ENCODE results near the gene GTPBP4.
"Not testable (repeated sequence)": the region's sequence is repeated elsewhere in the genome, so short reads cannot be mapped to it uniquely, and the experiment has no call there.

Gene GTPBP4

DNA sequence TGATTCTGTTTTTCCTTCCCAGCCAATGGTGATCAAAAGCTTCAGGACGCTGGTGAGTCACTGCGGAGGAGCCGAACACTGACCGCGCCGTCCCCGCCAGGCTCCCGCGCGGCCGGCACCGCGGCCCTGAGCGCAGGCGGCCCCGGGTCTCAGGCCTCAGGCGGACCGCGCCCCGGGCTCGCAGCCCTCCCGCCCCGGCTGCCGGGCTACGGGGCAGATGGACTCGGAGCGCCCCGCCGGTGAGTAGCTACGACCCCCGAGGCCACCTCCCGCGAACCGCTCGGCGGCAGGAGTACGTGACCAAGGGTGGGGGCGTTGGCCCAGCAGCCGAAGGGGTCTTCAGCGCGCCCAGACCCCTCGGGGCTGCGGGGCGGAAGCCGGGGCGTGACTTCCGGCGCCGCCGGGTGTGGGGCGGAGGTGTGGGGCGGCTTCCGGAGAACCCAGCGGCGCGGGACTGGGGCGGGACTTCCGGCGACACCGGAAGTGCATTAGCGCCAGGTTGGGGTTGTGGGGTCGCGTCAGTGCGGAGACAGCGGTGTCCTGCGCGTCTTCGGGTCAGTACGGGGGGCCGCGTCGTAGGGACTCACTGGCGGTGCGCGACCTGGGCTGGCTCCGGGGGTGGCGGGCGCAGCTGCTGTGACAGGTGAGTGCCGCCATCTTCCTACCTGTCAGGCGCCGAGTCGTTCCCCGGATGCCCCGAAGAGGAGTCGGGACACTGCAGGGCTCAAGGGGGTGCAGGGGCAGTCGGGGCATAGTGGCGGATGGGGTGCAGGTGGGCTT, 68.3 kb downstream of the GTPBP4 start, which contains the start of gene WDR37:
WDR37 (plus strand) TSS at position 60 of the 780 bp plus-strand sequence. CDS start 15,771 bp downstream, outside the sequence.
- in situ Hi-C loops (cut with MboI; ENCODE audit: low sequenced_read_pairs), result no loop called here

DNA sequence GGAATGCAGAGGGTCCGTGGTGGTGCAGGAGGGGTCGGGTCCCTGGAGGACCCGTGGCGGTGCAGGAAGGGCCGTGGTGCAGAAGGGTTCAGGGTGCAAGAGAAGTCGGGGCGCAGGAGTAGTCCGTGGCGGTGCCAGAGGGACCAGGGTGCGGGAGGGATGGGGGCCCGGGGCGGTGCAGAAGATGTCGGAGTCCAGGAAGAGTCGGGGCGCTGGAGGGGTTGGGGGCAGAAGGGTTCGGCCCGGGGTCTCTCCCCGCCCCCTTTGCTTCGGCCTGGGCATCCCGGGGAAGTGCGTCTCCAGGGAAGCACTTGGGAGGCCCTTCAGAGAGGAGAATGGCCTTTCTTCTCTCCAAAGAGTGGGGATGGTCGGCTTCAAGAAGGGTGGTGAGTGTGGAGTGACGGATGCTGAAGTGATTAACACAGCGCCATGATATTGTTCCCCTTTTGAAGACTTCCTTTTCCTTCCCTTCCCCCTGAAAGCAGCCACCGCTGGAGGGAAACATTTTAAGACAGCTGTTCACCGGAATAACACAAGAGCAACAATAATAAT, 68.9 kb downstream of the GTPBP4 start:
- in situ Hi-C loops (cut with MboI; ENCODE audit: low sequenced_read_pairs), result no loop called here

DNA sequence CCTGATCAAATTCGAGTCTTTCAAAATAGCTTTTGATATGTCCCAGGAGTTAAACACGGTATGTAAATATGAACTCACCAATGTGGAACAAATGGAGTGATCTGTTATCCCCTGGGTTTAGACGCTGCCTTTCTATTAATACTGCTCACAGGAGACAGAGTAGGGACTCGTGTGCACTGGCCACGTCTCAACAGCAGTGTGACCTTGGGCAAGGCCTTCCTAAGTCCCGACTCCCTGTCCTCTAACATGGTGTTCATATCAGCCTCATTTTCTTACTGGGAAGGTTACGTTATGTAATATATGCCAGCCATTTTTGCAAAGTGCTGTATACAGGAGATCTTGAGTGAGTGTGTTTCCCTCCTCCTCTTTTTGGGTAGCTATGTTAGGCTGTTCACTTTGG, 69.8 kb downstream of the GTPBP4 start:
- in situ Hi-C loops (cut with MboI; ENCODE audit: low sequenced_read_pairs), result no loop called here

DNA sequence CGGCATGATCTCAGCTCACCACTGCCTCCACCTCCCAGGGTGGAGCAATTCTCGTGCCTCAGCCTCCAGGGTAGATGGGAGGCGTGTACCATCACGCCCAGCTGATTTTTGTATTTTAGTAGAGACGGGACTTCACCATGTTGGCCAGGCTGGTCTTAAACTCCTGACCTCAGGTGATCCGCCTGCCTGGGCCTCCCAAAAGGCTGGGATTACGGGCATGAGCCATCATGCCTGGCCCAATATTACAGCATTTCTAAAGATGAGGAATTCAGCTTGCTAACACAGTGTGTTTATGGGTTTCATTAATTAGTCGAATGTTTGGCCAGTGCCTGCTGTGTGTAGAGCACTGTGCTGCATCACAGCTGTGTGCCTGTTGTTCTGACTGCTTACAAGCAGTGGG, 71.7 kb downstream of the GTPBP4 start:
- in situ Hi-C loops (cut with MboI; ENCODE audit: low sequenced_read_pairs), result no loop called here

DNA sequence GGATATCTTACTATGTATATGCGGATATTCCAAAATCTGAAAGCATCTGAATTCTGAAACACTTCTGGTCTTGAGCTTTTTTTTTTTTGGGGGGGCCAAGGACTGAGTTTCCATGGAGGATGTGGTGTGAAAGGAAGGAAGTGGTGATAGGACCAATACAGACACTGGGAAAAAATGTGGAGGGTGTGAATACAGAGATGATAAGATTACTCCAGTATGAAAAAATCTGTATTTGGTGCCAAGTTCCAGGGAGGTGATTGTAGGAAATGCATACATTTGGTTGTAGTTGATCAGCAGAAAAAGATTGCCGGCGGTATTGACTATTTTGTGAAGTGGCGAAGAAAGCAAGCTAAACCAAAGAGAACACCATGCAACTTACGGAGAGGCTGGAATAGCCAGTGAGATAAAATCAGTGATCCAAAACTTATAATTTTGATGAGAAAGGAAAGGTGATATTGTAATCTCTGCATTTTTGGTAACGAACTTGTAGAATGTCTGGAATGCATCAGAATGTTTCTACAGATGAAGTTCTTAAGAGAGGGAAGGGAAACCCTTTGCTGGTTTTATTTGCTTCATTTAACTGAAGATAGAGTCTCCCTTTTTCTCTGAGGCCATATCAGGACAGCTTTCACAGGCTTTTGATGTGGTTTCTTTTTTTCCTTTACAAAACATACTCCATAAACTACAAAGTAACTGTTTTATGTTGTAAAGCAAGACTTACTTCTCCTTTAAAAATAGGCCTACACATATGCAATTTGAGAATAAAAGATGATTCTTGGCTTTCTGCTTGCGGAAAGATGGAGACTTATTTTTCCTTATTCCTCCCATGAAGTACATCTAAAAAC, 73.9 kb downstream of the GTPBP4 start:
- in situ Hi-C loops (cut with MboI; ENCODE audit: low sequenced_read_pairs), result no loop called here

DNA sequence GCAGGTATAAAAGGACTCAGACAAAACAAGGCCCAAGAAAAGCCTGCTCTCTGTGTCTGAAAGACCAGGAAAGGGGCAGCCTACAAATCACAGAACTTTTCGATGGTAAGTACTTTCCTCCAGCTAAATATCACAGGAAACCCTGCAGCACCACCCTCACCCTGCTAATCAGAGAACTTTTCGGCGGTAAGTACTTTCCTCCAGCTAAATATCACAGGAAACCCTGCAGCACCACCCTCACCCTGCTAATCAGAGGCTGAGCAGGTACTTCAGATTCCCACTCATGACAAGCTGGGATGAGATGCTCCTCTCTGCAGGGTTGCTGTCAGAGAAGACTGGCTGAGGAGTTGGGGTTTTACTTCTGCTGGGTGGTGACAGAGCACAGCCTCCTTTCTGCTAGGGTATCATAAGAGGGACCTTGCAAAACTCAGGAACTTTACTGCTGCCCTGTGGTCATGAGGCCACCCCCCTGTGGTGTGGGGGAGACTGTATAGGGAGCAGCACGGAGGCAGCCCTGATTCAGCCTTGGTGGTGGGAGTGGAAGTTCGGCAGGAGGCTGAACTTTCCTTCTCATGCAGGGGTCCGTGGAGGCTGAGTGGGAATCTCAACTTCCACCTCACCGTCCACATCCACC, 75.1 kb downstream of the GTPBP4 start:
- in situ Hi-C loops (cut with MboI; ENCODE audit: low sequenced_read_pairs), result no loop called here

DNA sequence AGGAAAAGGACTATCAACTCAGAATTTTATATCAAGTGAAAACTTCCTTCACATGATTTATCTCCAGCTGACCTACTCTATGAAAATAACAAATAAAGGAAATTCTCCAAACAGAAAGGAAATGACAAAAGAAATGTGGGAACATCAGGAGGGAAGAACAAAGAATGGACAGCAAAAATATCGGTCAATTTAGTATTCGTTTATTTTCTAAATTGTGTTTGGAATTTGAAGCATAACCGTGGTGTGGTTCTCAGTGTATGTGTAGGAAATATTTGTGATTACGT, 76.7 kb downstream of the GTPBP4 start:
- in situ Hi-C loops (cut with MboI; ENCODE audit: low sequenced_read_pairs), result no loop called here

GRCh38 chr10:1066734-1067133, 78.5 kb downstream of the GTPBP4 start:
- in situ Hi-C loops (cut with MboI; ENCODE audit: low sequenced_read_pairs), result not testable (repeated sequence)

GRCh38 chr10:1068380-1069361, 80.4 kb downstream of the GTPBP4 start:
- in situ Hi-C loops (cut with MboI; ENCODE audit: low sequenced_read_pairs), result no loop called here
